GM12873 (cell line): ENCODE measurements around the gene SHB.

Experiments used
- TF ChIP-seq, protein P1 (sequence below): IDR thresholded peaks from 2 replicates; pipeline ENCODE4 v1.5.1; 2012; ENCODE audit warnings: low read depth, mild to moderate bottlenecking, moderate library complexity, low read length, control low read depth; ENCODE audit not compliant: insufficient read depth; ENCODE audit errors: missing control alignments

SHB gene

DNA sequence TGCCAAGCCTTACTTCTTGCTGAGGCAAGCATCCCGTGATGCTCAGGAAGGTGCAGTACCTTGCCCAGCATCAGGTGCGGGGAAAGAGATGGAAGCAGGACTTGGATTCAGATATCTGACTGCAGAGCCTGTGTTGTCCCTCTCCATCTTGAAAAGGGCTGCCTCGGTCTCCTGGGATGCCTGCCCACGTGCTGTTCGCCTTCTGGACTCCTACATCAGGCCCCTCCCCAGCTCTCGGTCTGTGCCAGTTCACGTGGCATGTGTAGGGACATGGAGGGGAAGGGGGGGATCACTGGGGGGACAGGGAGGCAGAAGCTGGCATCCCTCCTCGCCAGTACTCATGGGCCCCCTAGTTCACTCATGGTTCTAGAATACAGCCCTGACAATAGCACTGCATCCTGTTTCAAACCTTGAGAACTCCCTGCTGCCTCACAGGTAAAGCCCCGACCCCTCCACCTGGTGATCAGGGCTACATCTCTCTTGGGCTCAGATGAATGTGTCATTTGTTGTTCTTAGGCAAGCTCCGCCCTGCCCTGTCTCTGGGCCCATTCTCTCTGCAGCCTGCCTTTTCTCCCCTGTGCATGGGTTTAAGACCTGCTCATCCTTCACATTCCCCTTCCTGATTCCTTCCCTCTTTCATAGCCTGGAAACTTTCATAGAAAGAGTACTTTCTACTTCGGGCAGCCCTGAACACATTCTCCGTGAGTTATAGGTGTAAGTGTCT is 126.2 kb downstream of the SHB start:
- TF ChIP-seq, protein P1, sequence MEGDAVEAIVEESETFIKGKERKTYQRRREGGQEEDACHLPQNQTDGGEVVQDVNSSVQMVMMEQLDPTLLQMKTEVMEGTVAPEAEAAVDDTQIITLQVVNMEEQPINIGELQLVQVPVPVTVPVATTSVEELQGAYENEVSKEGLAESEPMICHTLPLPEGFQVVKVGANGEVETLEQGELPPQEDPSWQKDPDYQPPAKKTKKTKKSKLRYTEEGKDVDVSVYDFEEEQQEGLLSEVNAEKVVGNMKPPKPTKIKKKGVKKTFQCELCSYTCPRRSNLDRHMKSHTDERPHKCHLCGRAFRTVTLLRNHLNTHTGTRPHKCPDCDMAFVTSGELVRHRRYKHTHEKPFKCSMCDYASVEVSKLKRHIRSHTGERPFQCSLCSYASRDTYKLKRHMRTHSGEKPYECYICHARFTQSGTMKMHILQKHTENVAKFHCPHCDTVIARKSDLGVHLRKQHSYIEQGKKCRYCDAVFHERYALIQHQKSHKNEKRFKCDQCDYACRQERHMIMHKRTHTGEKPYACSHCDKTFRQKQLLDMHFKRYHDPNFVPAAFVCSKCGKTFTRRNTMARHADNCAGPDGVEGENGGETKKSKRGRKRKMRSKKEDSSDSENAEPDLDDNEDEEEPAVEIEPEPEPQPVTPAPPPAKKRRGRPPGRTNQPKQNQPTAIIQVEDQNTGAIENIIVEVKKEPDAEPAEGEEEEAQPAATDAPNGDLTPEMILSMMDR, result no peak

DNA sequence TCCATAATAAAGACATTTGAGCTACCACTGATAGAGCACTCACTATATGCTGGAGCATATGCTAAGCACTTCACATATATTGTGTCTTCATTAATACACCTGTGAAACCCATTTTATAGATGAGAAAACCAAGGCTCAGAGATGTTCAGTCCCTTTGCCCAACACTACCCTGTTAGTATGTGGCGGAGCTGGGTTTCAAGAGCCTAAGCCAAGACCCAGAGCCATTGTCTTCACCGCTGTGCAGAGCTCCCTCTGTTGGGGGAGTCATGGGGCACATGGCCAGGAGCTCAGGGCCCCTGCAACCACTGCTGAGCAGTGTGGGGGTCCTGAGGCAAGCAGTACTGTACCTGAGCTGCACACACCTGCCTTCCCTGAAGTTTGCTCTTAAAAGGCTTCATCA is 127.8 kb downstream of the SHB start:
- TF ChIP-seq, protein P1, result no peak

DNA sequence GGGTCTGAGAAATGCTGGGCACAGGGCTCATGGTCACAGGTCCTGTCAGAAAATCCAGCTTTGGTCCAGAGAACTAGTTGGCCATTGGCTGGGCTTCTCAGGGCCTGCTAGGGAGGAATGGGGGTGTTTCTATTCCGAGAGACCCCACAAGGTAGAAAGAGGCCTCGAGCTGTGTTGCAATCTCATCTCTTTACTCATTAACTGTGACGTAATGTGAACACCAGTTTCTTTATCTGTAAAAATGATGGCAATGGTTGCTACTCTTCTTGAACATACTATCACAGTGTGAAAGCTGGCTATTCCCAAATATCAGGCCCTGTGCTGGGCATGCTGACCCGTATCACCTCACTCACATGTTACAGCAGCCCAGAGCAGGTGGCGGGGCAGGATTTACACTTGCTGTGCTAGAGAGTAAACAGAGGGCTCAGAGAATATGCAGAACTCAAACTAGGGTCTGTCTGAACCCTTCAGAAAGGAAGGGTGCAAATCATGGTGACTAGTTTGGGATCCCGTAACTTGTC is 129.4 kb downstream of the SHB start:
- TF ChIP-seq, protein P1, result no peak

DNA sequence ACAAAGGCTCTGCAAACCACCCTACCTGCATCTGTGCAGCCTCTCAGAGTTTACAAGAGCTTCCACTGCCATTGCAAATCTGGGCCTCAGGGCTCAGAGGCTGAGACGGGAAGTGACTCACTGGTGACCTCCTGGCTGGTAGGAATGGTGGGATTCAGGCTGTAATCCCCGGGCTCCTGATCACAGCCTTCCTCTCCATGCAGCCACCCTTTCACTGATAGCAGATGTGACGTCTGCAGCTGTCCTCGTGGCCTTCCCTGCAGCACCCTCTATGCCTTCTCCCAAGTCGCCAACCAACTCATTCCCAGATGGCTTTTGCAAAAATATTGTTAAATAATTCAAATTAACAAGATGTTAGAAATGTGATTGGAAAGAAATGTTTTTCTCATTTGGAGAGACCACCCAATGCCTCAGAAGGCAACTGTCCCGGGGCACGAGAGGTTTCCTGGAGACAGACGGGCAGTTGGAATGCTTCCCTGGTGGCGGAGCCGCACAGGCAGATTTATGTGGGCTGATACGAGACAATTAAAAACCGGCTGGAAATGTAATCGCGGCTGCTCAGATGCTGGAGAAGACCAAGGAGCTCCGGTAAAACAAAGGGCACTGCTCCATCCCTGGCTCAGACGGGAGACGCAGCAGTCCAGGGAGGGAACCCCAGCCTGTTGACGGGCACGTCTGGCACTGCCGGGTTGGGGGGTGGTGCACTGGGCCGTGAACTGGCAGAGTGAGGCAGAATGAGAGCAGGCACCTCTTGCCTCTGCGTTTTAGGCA is 130.7 kb downstream of the SHB start:
- TF ChIP-seq, protein P1, result no peak

DNA sequence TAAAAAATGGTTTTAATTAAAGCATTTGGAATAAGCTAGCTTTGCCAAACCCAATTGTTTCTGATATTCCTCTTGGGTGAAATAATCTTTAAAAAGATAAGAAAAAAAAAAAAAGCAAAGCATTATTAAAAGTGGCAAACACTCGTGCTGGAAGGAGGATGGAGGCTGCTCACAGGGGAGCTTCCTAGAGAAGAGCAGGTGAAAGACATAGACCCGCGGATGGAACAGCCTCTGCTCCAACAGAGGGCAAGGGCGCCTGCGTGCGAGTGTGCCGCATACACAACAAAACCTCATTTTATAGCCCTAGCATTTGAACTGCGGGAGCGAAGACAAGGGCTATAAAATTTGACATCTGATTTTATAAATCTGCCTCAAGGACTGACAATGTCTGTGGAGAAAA is 131.7 kb downstream of the SHB start:
- TF ChIP-seq, protein P1, result no peak

DNA sequence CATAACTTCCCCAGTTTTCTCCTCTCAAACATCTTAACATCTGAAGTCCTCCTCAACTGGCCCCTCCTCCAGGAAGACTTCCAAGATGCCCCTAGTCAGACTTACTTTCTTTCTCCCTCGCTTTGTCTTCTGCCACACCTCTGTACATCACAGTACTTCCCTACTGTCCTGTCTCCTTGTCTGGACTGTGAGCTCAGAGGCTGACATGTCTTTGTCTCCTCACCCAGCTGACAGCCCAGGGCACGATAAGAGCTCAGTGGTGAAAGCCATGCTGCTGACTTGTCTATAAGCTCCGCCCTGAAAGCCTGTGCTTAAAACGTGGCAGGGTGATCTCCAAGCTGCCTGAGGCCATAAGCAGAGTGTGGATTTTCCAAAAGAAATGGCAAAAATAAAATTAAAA is 132.1 kb downstream of the SHB start:
- TF ChIP-seq, protein P1, result no peak

DNA sequence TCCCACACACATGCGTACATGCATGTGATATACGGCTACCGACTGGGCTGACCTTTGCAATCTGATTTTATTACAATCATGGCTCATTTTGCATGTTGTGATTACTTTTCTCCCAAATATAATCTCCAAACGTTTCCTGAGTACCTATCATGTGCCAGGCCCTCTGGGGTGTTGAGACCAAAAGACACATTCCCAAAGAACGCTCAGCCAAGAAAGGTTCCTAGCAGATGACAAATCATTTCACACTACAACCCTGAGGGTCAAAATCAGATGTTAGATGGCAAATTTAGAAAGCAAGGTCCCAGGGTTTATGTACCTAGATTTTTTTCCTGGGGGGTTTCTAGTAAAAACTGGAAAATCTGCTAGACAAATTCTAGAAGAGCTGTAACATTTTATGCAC is 132.7 kb downstream of the SHB start:
- TF ChIP-seq, protein P1, result no peak
